HepG2 (cell line): ENCODE data around the gene ZDHHC18. TPM values are rescaled to one million over a fixed set of nuclear protein-coding genes. Genes with fewer than 3 reads are reported as not detected.

Source experiments
- BRD4 ChIP-seq: sonication (generic); formaldehyde crosslinking; IDR thresholded peaks from 2 replicates; pipeline ENCODE4 v1.4.0; 2020; ENCODE audit warnings: missing genetic modification reagents
- GATAD2A ChIP-seq: IDR thresholded peaks from 2 replicates; pipeline ENCODE4 v1.6.1; 2016
- GLI4 ChIP-seq: sonication (generic); formaldehyde crosslinking; IDR thresholded peaks from 2 replicates; pipeline ENCODE4 v1.5.1; 2020; ENCODE audit warnings: missing genetic modification reagents, mild to moderate bottlenecking, moderate library complexity, borderline replicate concordance
- HNF4A ChIP-seq: sonication (generic); formaldehyde crosslinking; IDR thresholded peaks from 2 replicates; pipeline ENCODE4 v1.4.0; 2020; ENCODE audit warnings: missing genetic modification reagents
- MED1 ChIP-seq: sonication (generic); formaldehyde crosslinking; IDR thresholded peaks from 2 replicates; pipeline ENCODE4 v1.4.0; 2020; ENCODE audit warnings: missing genetic modification reagents
- MEF2D ChIP-seq: sonication (generic); formaldehyde crosslinking; IDR thresholded peaks from 2 replicates; pipeline ENCODE4 v1.5.1; 2020; ENCODE audit warnings: mild to moderate bottlenecking, missing genetic modification reagents
- NR2F2 ChIP-seq: IDR thresholded peaks from 2 replicates; pipeline ENCODE4 v1.6.1; 2012; ENCODE audit warnings: low read depth, inconsistent platforms, borderline replicate concordance
- RBAK ChIP-seq: sonication (generic); formaldehyde crosslinking; IDR thresholded peaks from 2 replicates; pipeline ENCODE4 v1.5.1; 2020; ENCODE audit warnings: mild to moderate bottlenecking, missing genetic modification reagents
- SALL1 ChIP-seq: sonication (generic); formaldehyde crosslinking; IDR thresholded peaks from 2 replicates; pipeline ENCODE4 v1.8.0; 2022; ENCODE audit warnings: mild to moderate bottlenecking, missing genetic modification reagents
- STAG1 ChIP-seq: sonication (generic); formaldehyde crosslinking; IDR thresholded peaks from 2 replicates; pipeline ENCODE4 v1.4.0; 2020; ENCODE audit warnings: missing genetic modification reagents
- TBL1XR1 ChIP-seq: fragments of 150-350 bp; IDR thresholded peaks from 2 replicates; pipeline ENCODE4 v1.6.1; 2014; ENCODE audit warnings: borderline replicate concordance, low read length; ENCODE audit not compliant: partially characterized antibody
- ZBTB20 ChIP-seq: sonication (generic); formaldehyde crosslinking; IDR thresholded peaks from 2 replicates; pipeline ENCODE4 v1.8.1; 2023; ENCODE audit warnings: missing genetic modification reagents, low read depth, mild to moderate bottlenecking, borderline replicate concordance
- ZGPAT ChIP-seq: IDR thresholded peaks from 2 replicates; pipeline ENCODE4 v1.6.1; 2016; ENCODE audit warnings: mild to moderate bottlenecking
- ZMYM2 ChIP-seq: sonication (generic); formaldehyde crosslinking; IDR thresholded peaks from 2 replicates; pipeline ENCODE4 v1.8.0; 2022; ENCODE audit warnings: mild to moderate bottlenecking, missing genetic modification reagents
- ZMYM4 ChIP-seq: sonication (generic); formaldehyde crosslinking; IDR thresholded peaks from 2 replicates; pipeline ENCODE4 v1.8.1; 2023; ENCODE audit warnings: mild to moderate bottlenecking, missing genetic modification reagents
- ZNF121 ChIP-seq: sonication (generic); formaldehyde crosslinking; IDR thresholded peaks from 2 replicates; pipeline ENCODE4 v1.5.0; 2020; ENCODE audit warnings: mild to moderate bottlenecking, missing genetic modification reagents
- ZNF280D ChIP-seq: sonication (generic); formaldehyde crosslinking; IDR thresholded peaks from 2 replicates; pipeline ENCODE4 v1.5.1; 2020; ENCODE audit warnings: mild to moderate bottlenecking, missing genetic modification reagents
- ZNF33B ChIP-seq: sonication (generic); formaldehyde crosslinking; IDR thresholded peaks from 2 replicates; pipeline ENCODE4 v1.5.1; 2020; ENCODE audit warnings: mild to moderate bottlenecking, missing genetic modification reagents
- ZNF501 ChIP-seq: sonication (generic); formaldehyde crosslinking; IDR thresholded peaks from 2 replicates; pipeline ENCODE4 v1.5.1; 2020; ENCODE audit warnings: mild to moderate bottlenecking, moderate library complexity, missing genetic modification reagents
- ZNF547 ChIP-seq: sonication (generic); formaldehyde crosslinking; IDR thresholded peaks from 2 replicates; pipeline ENCODE4 v1.5.1; 2020; ENCODE audit warnings: mild to moderate bottlenecking, missing genetic modification reagents
- ZSCAN9 ChIP-seq: IDR thresholded peaks from 2 replicates; pipeline ENCODE4 v1.6.1; 2016; ENCODE audit warnings: borderline replicate concordance
- polyA plus RNA-seq, 8 experiments: library from polyadenylated mRNA; depleted of rRNA in 3 of 8; stranded (reverse) in 7 of 8; unstranded in 1 of 8; fragments of >200 nt; fragmentation: Illumina TruSeq in 4 of 8; extraction: Trizol in 4 of 8; gene quantifications; 2 replicates each; pipeline versions ENCODE4 v1.2.1 to v1.2.3, GENCODE V29; 2011 to 2016; ENCODE audit warnings: low read depth in 4 of 8, missing spikeins in 1 of 8, mixed read lengths in 1 of 8; ENCODE audit not compliant: insufficient read depth in 1 of 8
- total RNA-seq, 5 experiments: library from RNA; depleted of rRNA; stranded (reverse); fragments of >200 nt; fragmentation: Illumina TruSeq; extraction: Trizol; gene quantifications; 2 replicates each; pipeline ENCODE4 v1.2.3, GENCODE V29; 2016; ENCODE audit warnings: low read depth in 1 of 5
- TF ChIP-seq, protein P1 (sequence below): sonication (generic); formaldehyde crosslinking; IDR thresholded peaks from 2 replicates; pipeline ENCODE4 v1.4.0; 2020; ENCODE audit warnings: missing genetic modification reagents, borderline replicate concordance

The ZDHHC18 gene
- total and polyA plus RNA-seq, 2 of the 13 experiments (the other 11 are each of a cell fraction or from before 2014, with no cell fraction given), result 13.2 to 35.3 TPM

DNA sequence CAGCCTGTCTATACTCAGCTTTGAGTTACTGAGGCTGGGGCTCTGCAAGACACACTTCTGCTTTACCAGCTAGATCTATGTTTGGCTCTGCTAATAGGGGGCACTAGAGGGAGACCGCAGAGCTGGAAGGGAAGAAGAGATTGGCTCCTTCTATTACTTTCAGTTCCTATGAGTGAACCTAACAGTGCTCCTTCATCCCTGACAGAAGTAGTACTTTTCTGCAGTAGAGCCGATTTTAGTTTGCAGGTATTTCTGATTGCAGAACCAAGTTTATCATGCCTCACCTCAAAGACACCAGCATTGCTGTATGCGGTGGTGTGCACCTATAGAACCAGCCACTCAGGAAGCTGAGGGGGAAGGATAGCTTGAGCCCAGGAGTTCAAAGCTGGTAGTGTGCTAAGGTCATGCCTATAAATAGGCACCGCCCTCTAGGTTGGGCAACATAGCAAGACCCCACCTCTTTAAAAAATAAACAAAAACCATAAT, 5.7 kb upstream of the ZDHHC18 start (continued):
- TF ChIP-seq ZNF547 (CRISPR knock-in tag) (no peak), ZBTB20 (CRISPR knock-in tag) (no peak), BRD4 (no peak), ZMYM4 (CRISPR knock-in tag) (no peak), MED1 (no peak), MEF2D (peak; percentile 83), ZSCAN9 (CRISPR knock-in tag) (no peak), ZNF501 (CRISPR knock-in tag) (0 out of 2 replicates have a peak, but pooled peaks have one; percentile 15), ZNF280D (CRISPR knock-in tag) (no peak), TBL1XR1 (no peak), HNF4A (CRISPR knock-in tag) (no peak), SALL1 (CRISPR knock-in tag) (0 out of 2 replicates have a peak, but pooled peaks have one; percentile 33), GLI4 (CRISPR knock-in tag) (no peak), GATAD2A (0 out of 2 replicates have a peak, but pooled peaks have one; percentile 14), NR2F2 (no peak), ZNF33B (CRISPR knock-in tag) (no peak), ZGPAT (CRISPR knock-in tag) (0 out of 2 replicates have a peak, but pooled peaks have one; percentile 28), RBAK (CRISPR knock-in tag) (no peak), ZMYM2 (0 out of 2 replicates have a peak, but pooled peaks have one; percentile 36), ZNF121 (peak; percentile 94), STAG1 (CRISPR knock-in tag) (no peak)
- TF ChIP-seq, protein P1, sequence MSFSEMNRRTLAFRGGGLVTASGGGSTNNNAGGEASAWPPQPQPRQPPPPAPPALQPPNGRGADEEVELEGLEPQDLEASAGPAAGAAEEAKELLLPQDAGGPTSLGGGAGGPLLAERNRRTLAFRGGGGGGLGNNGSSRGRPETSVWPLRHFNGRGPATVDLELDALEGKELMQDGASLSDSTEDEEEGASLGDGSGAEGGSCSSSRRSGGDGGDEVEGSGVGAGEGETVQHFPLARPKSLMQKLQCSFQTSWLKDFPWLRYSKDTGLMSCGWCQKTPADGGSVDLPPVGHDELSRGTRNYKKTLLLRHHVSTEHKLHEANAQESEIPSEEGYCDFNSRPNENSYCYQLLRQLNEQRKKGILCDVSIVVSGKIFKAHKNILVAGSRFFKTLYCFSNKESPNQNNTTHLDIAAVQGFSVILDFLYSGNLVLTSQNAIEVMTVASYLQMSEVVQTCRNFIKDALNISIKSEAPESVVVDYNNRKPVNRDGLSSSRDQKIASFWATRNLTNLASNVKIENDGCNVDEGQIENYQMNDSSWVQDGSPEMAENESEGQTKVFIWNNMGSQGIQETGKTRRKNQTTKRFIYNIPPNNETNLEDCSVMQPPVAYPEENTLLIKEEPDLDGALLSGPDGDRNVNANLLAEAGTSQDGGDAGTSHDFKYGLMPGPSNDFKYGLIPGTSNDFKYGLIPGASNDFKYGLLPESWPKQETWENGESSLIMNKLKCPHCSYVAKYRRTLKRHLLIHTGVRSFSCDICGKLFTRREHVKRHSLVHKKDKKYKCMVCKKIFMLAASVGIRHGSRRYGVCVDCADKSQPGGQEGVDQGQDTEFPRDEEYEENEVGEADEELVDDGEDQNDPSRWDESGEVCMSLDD (CRISPR knock-in tag), result no peak
